PC-3 (cell line): ENCODE measurements around the gene RALGPS1. TPM values are rescaled to one million over a fixed set of nuclear protein-coding genes. Genes with fewer than 3 reads are reported as not detected.

ENCODE experiments used
- ATAC-seq: fragments of 200-7000 bp; cut with Tn5 transposase; 2 replicates; pipeline ENCODE4 v1.9.1; 2020; ENCODE audit warnings: mild to moderate bottlenecking, moderate library complexity
- BruUV-seq: library from RNA; stranded (reverse); fragments of 400-500 nt; replicated peaks from 2 replicates; lab custom pipeline; 2021; lab: Mats Ljungman, UMichigan
- CTCF ChIA-PET: fragments of 300-600 bp; sonication (Branson Sonifier 250); formaldehyde crosslinking; loops from one replicate; lab custom pipeline; 2022; ENCODE audit warnings: antibody characterized with exemption; lab: Charles Lee
- POLR2A ChIA-PET: fragments of 300-600 bp; sonication (Branson Sonifier 250); formaldehyde crosslinking; loops from one replicate; lab custom pipeline; 2022; ENCODE audit warnings: antibody characterized with exemption; ENCODE audit not compliant: unreplicated experiment; lab: Charles Lee
- DNase-seq: peaks from one replicate; pipeline ENCODE4 v3.0.0-alpha.2; 2015
- H2AFZ ChIP-seq: fragments of 300-600 bp; sonication (generic); 2 replicates; pipeline ENCODE4 v1.6.0; 2016; ENCODE audit warnings: antibody characterized with exemption, low read length
- H3F3A ChIP-seq: fragments of 300-600 bp; sonication (generic); one replicate; pipeline ENCODE4 v1.6.0; 2017; ENCODE audit warnings: antibody characterized with exemption, low read length, control low read depth, mild to moderate bottlenecking; ENCODE audit not compliant: unreplicated experiment
- H3K27ac ChIP-seq: fragments of 300-600 bp; sonication (generic); 2 replicates; pipeline ENCODE4 v1.5.1; 2016; ENCODE audit warnings: mild to moderate bottlenecking, low read length
- H3K27me3 ChIP-seq: fragments of 300-600 bp; sonication (generic); 2 replicates; pipeline ENCODE4 v1.6.1; 2016; ENCODE audit warnings: low read length, mixed read lengths
- H3K36me3 ChIP-seq: fragments of 300-600 bp; sonication (generic); 2 replicates; pipeline ENCODE4 v1.6.1; 2016; ENCODE audit warnings: low read depth, mixed run types, low read length, mixed read lengths
- H3K4me1 ChIP-seq: fragments of 300-600 bp; sonication (generic); 2 replicates; pipeline ENCODE4 v1.5.1; 2016; ENCODE audit warnings: low read length; ENCODE audit not compliant: insufficient read depth
- H3K4me2 ChIP-seq: fragments of 300-600 bp; sonication (generic); 2 replicates; pipeline ENCODE4 v1.6.0; 2016; ENCODE audit warnings: low read length
- H3K4me3 ChIP-seq: fragments of 300-600 bp; sonication (generic); 2 replicates; pipeline ENCODE4 v1.5.1; 2016; ENCODE audit warnings: mild to moderate bottlenecking, low read length, mixed read lengths
- H3K79me2 ChIP-seq: fragments of 300-600 bp; sonication (generic); 2 replicates; pipeline ENCODE4 v1.6.1; 2017; ENCODE audit warnings: low read length, mixed read lengths
- H3K9ac ChIP-seq: fragments of 300-600 bp; sonication (generic); 2 replicates; pipeline ENCODE4 v1.6.0; 2016; ENCODE audit warnings: mild to moderate bottlenecking, low read length
- H3K9me2 ChIP-seq: fragments of 300-600 bp; sonication (generic); replicated peaks from 2 replicates; pipeline ENCODE4 v1.6.1; 2016; ENCODE audit warnings: mixed run types, low read length, mixed read lengths
- H3K9me3 ChIP-seq: fragments of 300-600 bp; sonication (generic); 2 replicates; pipeline ENCODE4 v1.6.1; 2016; ENCODE audit warnings: low read length, mixed read lengths
- H4K20me1 ChIP-seq: fragments of 300-600 bp; sonication (generic); 2 replicates; pipeline ENCODE4 v1.6.1; 2016; ENCODE audit warnings: low read length, mixed read lengths
- EZH2 ChIP-seq: fragments of 300-600 bp; sonication (generic); IDR thresholded peaks from one replicate; pipeline ENCODE4 v1.6.1; 2017; ENCODE audit warnings: antibody characterized with exemption, mild to moderate bottlenecking, low read length; ENCODE audit not compliant: unreplicated experiment
- EZH2phosphoT487 ChIP-seq: fragments of 300-600 bp; sonication (generic); IDR thresholded peaks from 2 replicates; pipeline ENCODE4 v1.6.1; 2018; ENCODE audit warnings: mild to moderate bottlenecking, antibody characterized with exemption, low read length, borderline replicate concordance
- intact Hi-C: fragments of 100-400 bp; cut with micrococcal nuclease; formaldehyde crosslinking; loops from 2 replicates; pipeline ENCODE4 v1.9.0; 2023
- total RNA-seq: library from RNA; depleted of rRNA; stranded (reverse); fragments of >200 nt; gene quantifications from 2 replicates; pipeline ENCODE4 v1.2.3, GENCODE V29; 2014
- TF ChIP-seq, protein P1 (sequence below): fragments of 300-600 bp; sonication (generic); conservative IDR thresholded peaks from 2 replicates; pipeline ENCODE4 v1.5.1; 2017; ENCODE audit warnings: antibody characterized with exemption, low read depth, mild to moderate bottlenecking, low read length

Gene RALGPS1
- total RNA-seq, 1 experiment from 2014 or later = 10.2 TPM

DNA sequence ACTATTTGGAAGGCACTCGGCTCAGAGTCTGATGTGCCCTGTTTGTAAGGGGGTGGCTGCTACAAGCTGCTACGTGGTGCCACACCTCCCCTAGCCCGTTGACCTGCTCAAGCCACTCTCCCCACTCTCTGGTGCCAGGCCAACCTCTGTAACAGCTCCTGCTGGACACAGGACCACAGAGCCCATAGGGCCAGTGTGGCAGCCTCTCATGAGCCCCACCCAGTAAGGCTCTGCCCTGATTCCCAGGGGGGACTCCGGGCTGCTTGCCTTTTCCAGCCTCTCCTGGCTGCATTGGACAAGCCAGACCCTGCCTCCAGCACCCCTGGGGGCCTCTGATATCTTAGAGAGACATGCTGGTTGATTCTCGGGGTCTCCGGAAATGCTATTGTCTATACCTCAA, 261.2 kb downstream of the RALGPS1 start:
- POLR2A ChIA-PET = no interaction called here
- intact Hi-C loops = no loop called here
- H3K4me2 ChIP-seq = no peak overlapping the region

GRCh38 chr9:127176631-127177030, 262.0 kb downstream of the RALGPS1 start:
- ChIA-PET POLR2A (no interaction called here), CTCF (no interaction called here)
- no peaks in the 10 kb centered on the region for H3K4me1 ChIP-seq
- intact Hi-C loops = no loop called here
- H3K4me3 ChIP-seq = no peak overlapping the region
- no peak overlapping the region for H3K27ac ChIP-seq
- H3K36me3 ChIP-seq = no peaks in the 10 kb centered on the region
- H3K9ac ChIP-seq = no peak overlapping the region
- H3K9me3 ChIP-seq = no peaks in the 10 kb centered on the region
- no peak overlapping the region for H3K4me2 ChIP-seq
- no peaks in the 10 kb centered on the region for H4K20me1 ChIP-seq
- TF ChIP-seq EZH2phosphoT487 = no peak
- TF ChIP-seq, protein P1, sequence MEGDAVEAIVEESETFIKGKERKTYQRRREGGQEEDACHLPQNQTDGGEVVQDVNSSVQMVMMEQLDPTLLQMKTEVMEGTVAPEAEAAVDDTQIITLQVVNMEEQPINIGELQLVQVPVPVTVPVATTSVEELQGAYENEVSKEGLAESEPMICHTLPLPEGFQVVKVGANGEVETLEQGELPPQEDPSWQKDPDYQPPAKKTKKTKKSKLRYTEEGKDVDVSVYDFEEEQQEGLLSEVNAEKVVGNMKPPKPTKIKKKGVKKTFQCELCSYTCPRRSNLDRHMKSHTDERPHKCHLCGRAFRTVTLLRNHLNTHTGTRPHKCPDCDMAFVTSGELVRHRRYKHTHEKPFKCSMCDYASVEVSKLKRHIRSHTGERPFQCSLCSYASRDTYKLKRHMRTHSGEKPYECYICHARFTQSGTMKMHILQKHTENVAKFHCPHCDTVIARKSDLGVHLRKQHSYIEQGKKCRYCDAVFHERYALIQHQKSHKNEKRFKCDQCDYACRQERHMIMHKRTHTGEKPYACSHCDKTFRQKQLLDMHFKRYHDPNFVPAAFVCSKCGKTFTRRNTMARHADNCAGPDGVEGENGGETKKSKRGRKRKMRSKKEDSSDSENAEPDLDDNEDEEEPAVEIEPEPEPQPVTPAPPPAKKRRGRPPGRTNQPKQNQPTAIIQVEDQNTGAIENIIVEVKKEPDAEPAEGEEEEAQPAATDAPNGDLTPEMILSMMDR = no peak
- TF ChIP-seq EZH2 = no peak
- no peak for DNase-seq
- no TSS peak for BruUV-seq
- ATAC-seq = no peak
- H3K27me3 ChIP-seq = no peaks in the 10 kb centered on the region
- no peak overlapping the region for H2AFZ ChIP-seq
- H3K79me2 ChIP-seq = no peaks in the 10 kb centered on the region
- H3K9me2 ChIP-seq = no peaks in the 10 kb centered on the region
- H3F3A ChIP-seq = no peaks in the 10 kb centered on the region

More for the DNA sequence above, 261.2 kb downstream of the RALGPS1 start:
- no peaks in the 10 kb centered on the region for H3K4me1 ChIP-seq
- CTCF ChIA-PET = no interaction called here
- H3F3A ChIP-seq = no peaks in the 10 kb centered on the region
- TF ChIP-seq EZH2phosphoT487 = no peak
- no peak for TF ChIP-seq EZH2
- TF ChIP-seq, protein P1 = no peak
- H3K9me2 ChIP-seq = no peaks in the 10 kb centered on the region
- no peak overlapping the region for H3K9ac ChIP-seq
- H3K27ac ChIP-seq = no peak overlapping the region
- H3K36me3 ChIP-seq = no peaks in the 10 kb centered on the region
- no peak for DNase-seq
- H3K4me3 ChIP-seq = no peak overlapping the region
- no TSS peak for BruUV-seq
- no peaks in the 10 kb centered on the region for H3K9me3 ChIP-seq
- H2AFZ ChIP-seq = no peak overlapping the region
- no peak for ATAC-seq
- no peaks in the 10 kb centered on the region for H3K79me2 ChIP-seq
- H4K20me1 ChIP-seq = no peaks in the 10 kb centered on the region
- H3K27me3 ChIP-seq = no peaks in the 10 kb centered on the region

DNA sequence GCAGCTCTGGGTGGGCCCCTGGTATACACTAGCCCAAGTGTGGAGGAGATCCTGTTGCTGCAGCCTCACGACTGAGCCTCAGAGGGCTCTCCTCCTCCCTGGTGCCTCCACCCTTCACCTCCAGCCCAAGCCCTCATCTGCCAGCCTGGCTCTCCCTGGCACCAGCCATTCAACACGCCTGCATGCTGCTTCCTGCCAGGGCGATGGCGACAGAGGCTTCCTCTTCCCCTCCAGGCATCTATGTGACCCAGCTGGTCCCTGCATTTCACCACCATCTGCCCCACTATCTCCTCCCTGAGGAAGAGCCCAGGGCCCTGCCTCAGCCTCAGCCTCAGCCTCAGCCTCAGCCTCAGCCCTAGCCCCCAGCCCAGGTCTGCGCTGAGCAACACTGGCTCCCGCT, 262.6 kb downstream of the RALGPS1 start:
- BruUV-seq = no TSS peak
- ChIA-PET CTCF (no interaction called here), POLR2A (no interaction called here)
- no peaks in the 10 kb centered on the region for H3K9me3 ChIP-seq
- no peaks in the 10 kb centered on the region for H3K79me2 ChIP-seq
- no peak overlapping the region for H3K27ac ChIP-seq
- intact Hi-C loops = no loop called here
- no peaks in the 10 kb centered on the region for H4K20me1 ChIP-seq
- ATAC-seq = no peak
- no peak overlapping the region for H3K4me2 ChIP-seq
- H3K27me3 ChIP-seq = no peaks in the 10 kb centered on the region
- DNase-seq = no peak
- H3F3A ChIP-seq = no peaks in the 10 kb centered on the region
- no peaks in the 10 kb centered on the region for H3K36me3 ChIP-seq
- H3K4me1 ChIP-seq = no peaks in the 10 kb centered on the region
- H3K9ac ChIP-seq = no peak overlapping the region
- no peak overlapping the region for H2AFZ ChIP-seq
- no peak for TF ChIP-seq EZH2
- TF ChIP-seq, protein P1 = no peak
- no peak for TF ChIP-seq EZH2phosphoT487
- H3K4me3 ChIP-seq = no peak overlapping the region
- H3K9me2 ChIP-seq = no peaks in the 10 kb centered on the region
